BJ (cell line): ENCODE results near the gene PINK1. TPM values are rescaled to one million over a fixed set of nuclear protein-coding genes. Genes with fewer than 3 reads are reported as not detected.
A peak's percentile ranks its signal among the peaks of the same experiment; 100 is the strongest.

Source experiments
- CTCF ChIA-PET: fragments of 350-600 bp; formaldehyde crosslinking; extraction: SDS; loops from one replicate; lab custom pipeline; 2021; ENCODE audit warnings: antibody characterized with exemption, inconsistent platforms; lab: Yijun Ruan, JAX
- POLR2A ChIA-PET: fragments of 300-600 bp; sonication (Branson Sonifier 250); formaldehyde crosslinking; extraction: SDS; loops from one replicate; lab custom pipeline; 2021; ENCODE audit warnings: antibody characterized with exemption; lab: Charles Lee
- DNase-seq: peaks from one replicate; pipeline ENCODE4 v3.0.0-alpha.2; 2011; ENCODE audit warnings: low read depth
- H3K27me3 ChIP-seq: 2 replicates; pipeline ENCODE4 v1.6.0; 2011; ENCODE audit warnings: low read length; ENCODE audit not compliant: control insufficient read depth, insufficient read depth
- H3K36me3 ChIP-seq: 2 replicates; pipeline ENCODE4 v1.5.1; 2011; ENCODE audit warnings: low read length; ENCODE audit not compliant: control insufficient read depth, insufficient read depth
- H3K4me3 ChIP-seq: 2 replicates; pipeline ENCODE4 v1.5.1; 2011; ENCODE audit warnings: low read depth, mild to moderate bottlenecking, control low read depth, low read length
- CTCF ChIP-seq: IDR thresholded peaks from 2 replicates; pipeline ENCODE4 v1.5.1; 2011; ENCODE audit warnings: low read depth, mild to moderate bottlenecking, control low read depth, inconsistent platforms, low read length, moderate library complexity; ENCODE audit not compliant: insufficient read depth
- polyA plus RNA-seq: library from polyadenylated mRNA; depleted of rRNA; stranded (reverse); fragments of >200 nt; gene quantifications from 2 replicates; pipeline ENCODE4 v1.2.3, GENCODE V29; 2011

The PINK1 gene
- polyA plus RNA-seq, 1 experiment = 89.2 TPM

- no peak for TF ChIP-seq CTCF
- peak overlapping the region; percentile 87 for H3K4me3 ChIP-seq
- H3K36me3 ChIP-seq = peaks cover 13% of the 10 kb centered on the region
- ChIA-PET CTCF (interaction anchor here (0.6 to 8.0 kb wide), 28 partner anchors 8 to 121 kb away, joined by 3 to 125 read pairs (median 6); partner anchors contain the start of gene CDA), POLR2A (interaction anchor here (0.6 to 0.7 kb wide), 3 partner anchors 31 to 152 kb away, joined by 3 to 15 read pairs (median 4); no protein-coding TSS in a partner anchor)
- no peaks in the 10 kb centered on the region for H3K27me3 ChIP-seq
- no peak for DNase-seq
Measured at GRCh38 chr1:20634065-20634593, 871 bp downstream of the PINK1 start.

- ChIA-PET CTCF (interaction anchor here (0.5 to 8.0 kb wide), 14 partner anchors 8 to 594 kb away, joined by 3 to 125 read pairs (median 6); partner anchors contain the start of gene CDA), POLR2A (interaction anchor here (0.6 kb wide), 2 partner anchors 60 to 152 kb away, joined by 4 to 6 read pairs; no protein-coding TSS in a partner anchor)
- Histone ChIP-seq H3K36me3 (peaks cover 13% of the 10 kb centered on the region), H3K4me3 (peak overlapping the region; percentile 87), H3K27me3 (no peaks in the 10 kb centered on the region)
- DNase-seq = no peak
- TF ChIP-seq CTCF = no peak
Measured at GRCh38 chr1:20634594-20635084, 1.4 kb downstream of the PINK1 start.

GRCh38 chr1:20636785-20637347, 3.6 kb downstream of the PINK1 start:
- H3K36me3 ChIP-seq = peaks cover 24% of the 10 kb centered on the region
- ChIA-PET CTCF (interaction anchor here (0.6 to 8.0 kb wide), 4 partner anchors 50 to 114 kb away, joined by 3 to 125 read pairs (median 47); partner anchors contain the start of gene CDA), POLR2A (no interaction called here)
- DNase-seq = no peak
- H3K27me3 ChIP-seq = no peaks in the 10 kb centered on the region
- no peak for TF ChIP-seq CTCF
- no peak overlapping the region for H3K4me3 ChIP-seq

GRCh38 chr1:20640183-20640597, 6.9 kb downstream of the PINK1 start:
- Histone ChIP-seq H3K36me3 (peaks cover 40% of the 10 kb centered on the region), H3K4me3 (no peak overlapping the region), H3K27me3 (no peaks in the 10 kb centered on the region)
- peak; percentile 77 for TF ChIP-seq CTCF
- no peak for DNase-seq
- POLR2A ChIA-PET = no interaction called here
- CTCF ChIA-PET = interaction anchor here (0.9 to 6.2 kb wide), 9 partner anchors 9 to 541 kb away, joined by 3 to 64 read pairs (median 4); no protein-coding TSS in a partner anchor

GRCh38 chr1:20641975-20642374, 8.7 kb downstream of the PINK1 start:
- DNase-seq = no peak
- no peak for TF ChIP-seq CTCF
- no peak overlapping the region for H3K4me3 ChIP-seq
- peaks cover 44% of the 10 kb centered on the region for H3K36me3 ChIP-seq
- ChIA-PET CTCF (interaction anchor here (0.8 to 6.2 kb wide), 8 partner anchors 8 to 125 kb away, joined by 3 to 64 read pairs (median 8); partner anchors contain the start of gene PINK1), POLR2A (no interaction called here)
- no peaks in the 10 kb centered on the region for H3K27me3 ChIP-seq
